Endothelial cell of umbilical vein (primary cell): Measurements from ENCODE around the gene REEP3. TPM values are rescaled to one million over a fixed set of nuclear protein-coding genes. Genes with fewer than 3 reads are reported as not detected.

Experiments used
- BruUV-seq: library from RNA; stranded (reverse); fragments of 400-500 nt; replicated peaks from 2 replicates; lab custom pipeline; 2021; lab: Mats Ljungman, UMichigan
- CTCF ChIA-PET: fragments of 300-600, 350-600 bp; sonication (Branson Sonifier 250); formaldehyde crosslinking; loops from one replicate; lab custom pipeline; 2021; ENCODE audit warnings: antibody characterized with exemption, inconsistent platforms; lab: Charles Lee
- POLR2A ChIA-PET: fragments of 300-600, 350-600 bp; sonication (Branson Sonifier 250); formaldehyde crosslinking; loops from one replicate; lab custom pipeline; 2021; ENCODE audit warnings: antibody characterized with exemption, inconsistent platforms; lab: Charles Lee
- DNase-seq: peaks from one replicate; pipeline ENCODE4 v3.0.0-alpha.2; 2011; ENCODE audit warnings: low read depth, low spot score
- FAIRE-seq: peaks from 2 replicates; lab custom pipeline; 2011; peaks lifted over from hg19 to GRCh38; lab: Jason Lieb, UNC
- H2AFZ ChIP-seq: 2 replicates; pipeline ENCODE4 v1.6.0; 2012; ENCODE audit warnings: low read depth, low read length, control low read depth, inconsistent platforms
- H3K27ac ChIP-seq: 2 replicates; pipeline ENCODE4 v1.5.1; 2011; ENCODE audit warnings: low read depth, mild to moderate bottlenecking, control low read depth, low read length, moderate library complexity; ENCODE audit not compliant: insufficient read depth
- H3K27me3 ChIP-seq, 2 experiments: 2 replicates each; pipeline versions ENCODE4 v1.6.0 to v1.6.1; 2011; ENCODE audit warnings: low read length in 2 of 2, mixed read lengths in 1 of 2; ENCODE audit not compliant: control insufficient read depth in 2 of 2, insufficient read depth in 2 of 2
- H3K36me3 ChIP-seq, 2 experiments: 2 replicates in 1 of 2; 3 replicates in 1 of 2; pipeline ENCODE4 v1.5.1; 2011; ENCODE audit warnings: low read length in 2 of 2, mild to moderate bottlenecking in 1 of 2, moderate library complexity in 1 of 2; ENCODE audit not compliant: control insufficient read depth in 2 of 2, insufficient read depth in 2 of 2; ENCODE audit errors: extremely low read depth in 1 of 2
- H3K4me1 ChIP-seq: 3 replicates; pipeline ENCODE4 v1.5.1; 2011; ENCODE audit warnings: mild to moderate bottlenecking, low read length; ENCODE audit not compliant: control insufficient read depth, insufficient read depth; ENCODE audit errors: extremely low read depth
- H3K4me2 ChIP-seq: 2 replicates; pipeline ENCODE4 v1.6.1; 2011; ENCODE audit warnings: low read length, control low read depth, mixed read lengths; ENCODE audit not compliant: insufficient read depth
- H3K4me3 ChIP-seq, 3 experiments: fragments of 200-600 bp in 1 of 3; sonication (generic), shearing (Covaris generic) in 1 of 3; replicated peaks in 1 of 3; 2 replicates each; pipeline ENCODE4 v1.5.1; 2011 to 2016; ENCODE audit warnings: control low read depth in 3 of 3, low read length in 3 of 3, mild to moderate bottlenecking in 2 of 3, inconsistent platforms in 1 of 3, low read depth in 1 of 3, moderate library complexity in 1 of 3; ENCODE audit not compliant: insufficient read depth in 1 of 3
- H3K79me2 ChIP-seq: 2 replicates; pipeline ENCODE4 v1.6.0; 2012; ENCODE audit warnings: low read length, inconsistent platforms; ENCODE audit not compliant: control insufficient read depth, insufficient read depth
- H3K9ac ChIP-seq: replicated peaks from 2 replicates; pipeline ENCODE3; 2011; ENCODE audit warnings: low read length, control low read depth; ENCODE audit not compliant: insufficient read depth; ENCODE audit errors: extremely low read depth
- H3K9me1 ChIP-seq: replicated peaks from 3 replicates; pipeline ENCODE4 v1.6.0; 2011; ENCODE audit warnings: mild to moderate bottlenecking, low read length; ENCODE audit not compliant: control insufficient read depth, insufficient read depth; ENCODE audit errors: extremely low read depth
- H3K9me3 ChIP-seq: replicated peaks from 2 replicates; pipeline ENCODE4 v1.5.1; 2012; ENCODE audit warnings: low read length, inconsistent platforms; ENCODE audit not compliant: control insufficient read depth, insufficient read depth
- H4K20me1 ChIP-seq: replicated peaks from 2 replicates; pipeline ENCODE3; 2011; ENCODE audit warnings: mild to moderate bottlenecking, low read length; ENCODE audit not compliant: control insufficient read depth, insufficient read depth; ENCODE audit errors: extremely low read depth
- CTCF ChIP-seq, 2 donors: IDR thresholded peaks; 1 replicate in 1 of 2; 2 replicates in 1 of 2; pipeline ENCODE4 v1.5.1; 2011; ENCODE audit warnings: low read length in 2 of 2, mild to moderate bottlenecking in 2 of 2, moderate library complexity in 2 of 2, control low read depth in 1 of 2, inconsistent platforms in 1 of 2, low read depth in 1 of 2; ENCODE audit not compliant: insufficient read depth in 1 of 2; ENCODE audit errors: extremely low read depth in 1 of 2
- EZH2 ChIP-seq: IDR thresholded peaks from 2 replicates; pipeline ENCODE4 v1.6.1; 2012; ENCODE audit warnings: borderline replicate concordance, low read depth, mild to moderate bottlenecking, moderate library complexity, low read length, inconsistent platforms; ENCODE audit not compliant: severe bottlenecking
- FOS ChIP-seq: IDR thresholded peaks from 2 replicates; pipeline ENCODE4 v1.6.1; 2011; ENCODE audit warnings: mild to moderate bottlenecking, low read length, moderate library complexity, borderline replicate concordance; ENCODE audit not compliant: insufficient read depth
- GATA2 ChIP-seq: IDR thresholded peaks from 2 replicates; pipeline ENCODE4 v1.7.0; 2011; ENCODE audit warnings: low read depth, mild to moderate bottlenecking, moderate library complexity, mixed read lengths, low read length; ENCODE audit not compliant: insufficient read length, insufficient read depth
- JUN ChIP-seq: IDR thresholded peaks from 2 replicates; pipeline ENCODE4 v1.6.1; 2011; ENCODE audit warnings: borderline replicate concordance, low read depth; ENCODE audit not compliant: insufficient read length, insufficient read depth
- MAX ChIP-seq: IDR thresholded peaks from 2 replicates; pipeline ENCODE4 v1.6.1; 2011; ENCODE audit not compliant: insufficient read depth, insufficient read length
- MYC ChIP-seq: IDR thresholded peaks from one replicate; pipeline ENCODE4 v1.6.1; 2011; ENCODE audit warnings: mild to moderate bottlenecking, low read depth, low read length
- POLR2A ChIP-seq: IDR thresholded peaks from 2 replicates; pipeline ENCODE4 v1.6.1; 2012; ENCODE audit warnings: low read depth, mild to moderate bottlenecking, control low read depth, low read length
- POLR2AphosphoS5 ChIP-seq: IDR thresholded peaks from 2 replicates; pipeline ENCODE4 v1.6.1; 2012; ENCODE audit warnings: low read depth, mild to moderate bottlenecking, control low read depth, low read length, moderate library complexity; ENCODE audit not compliant: insufficient read depth
- dilution Hi-C: fragments of 300-500 bp; cut with MboI; formaldehyde crosslinking; loops from one replicate; pipeline ENCODE4 v1.15.0; 2019; ENCODE audit warnings: low sequenced_read_pairs; ENCODE audit not compliant: extremely low pct_ligation_motif_present
- intact Hi-C: fragments of 100-400 bp; cut with micrococcal nuclease; formaldehyde crosslinking; loops from one replicate; pipeline ENCODE4 v1.10.0; 2022
- polyA plus RNA-seq, 4 experiments: library from polyadenylated mRNA; depleted of rRNA in 3 of 4; stranded (reverse) in 3 of 4; unstranded in 1 of 4; fragments of >200 nt; gene quantifications; 2 replicates each; pipeline versions ENCODE4 v1.2.1 to v1.2.3, GENCODE V29; 2011 to 2012; ENCODE audit warnings: missing spikeins in 1 of 4
- total RNA-seq: library from RNA; stranded (reverse); gene quantifications from 2 replicates; pipeline ENCODE4 v1.2.3, GENCODE V29; 2021

The REEP3 gene
- total and polyA plus RNA-seq, 2 donors (not counting 3 experiments of a cell fraction or from before 2014, with no cell fraction given) = 12.3 to 48.3 TPM

DNA sequence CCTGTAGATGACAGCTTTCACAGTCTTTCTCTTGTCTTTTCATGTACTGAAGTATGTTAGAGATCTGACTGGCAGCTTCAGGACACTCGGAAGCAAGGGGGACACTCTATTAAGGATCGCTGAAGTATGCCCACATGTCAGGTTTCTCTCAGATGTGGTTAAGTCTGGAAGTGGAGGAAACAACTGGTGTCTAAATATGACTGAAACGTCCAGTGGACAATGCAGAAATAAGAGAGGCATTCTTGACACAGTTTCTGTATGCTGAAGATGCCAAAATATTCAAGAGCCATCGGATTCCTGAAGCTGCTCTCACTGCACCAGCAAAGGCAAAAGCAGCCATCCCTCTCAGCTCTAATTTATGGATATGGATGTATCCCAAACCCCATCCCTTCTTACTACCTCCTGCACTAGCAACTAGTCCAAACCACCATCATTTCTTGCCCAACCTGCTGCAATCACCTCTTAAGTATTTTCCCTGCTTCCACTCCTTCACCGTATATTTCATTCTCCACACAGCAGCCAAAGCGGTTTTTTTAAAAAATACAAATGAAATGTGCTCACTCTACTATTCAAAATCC is 113.4 kb downstream of the REEP3 start:
- no peaks in the 10 kb centered on the region for H3K36me3 ChIP-seq
- intact Hi-C loops = no loop called here
- POLR2A ChIA-PET = interaction anchor here (0.5 kb wide), 1 partner anchor 28 kb away, joined by 5 read pairs; no protein-coding TSS in a partner anchor
- H3K27ac ChIP-seq = no peak overlapping the region
- FAIRE-seq = no peak
- H3K9me3 ChIP-seq = no peaks in the 10 kb centered on the region
- DNase-seq = no peak
- no TSS peak for BruUV-seq
- dilution Hi-C loops = loop anchor here (5.0 kb wide), 1 partner anchor 78 kb away; no protein-coding TSS in a partner anchor
- H3K9ac ChIP-seq = no peak overlapping the region
- H4K20me1 ChIP-seq = no peaks in the 10 kb centered on the region
- H2AFZ ChIP-seq = no peak overlapping the region
- H3K4me2 ChIP-seq = no peak overlapping the region
- no peaks in the 10 kb centered on the region for H3K27me3 ChIP-seq
- TF ChIP-seq MAX (no peak), POLR2A (no peak), FOS (no peak), POLR2AphosphoS5 (no peak), JUN (no peak), EZH2 (no peak), GATA2 (no peak), MYC (no peak), CTCF (IDR thresholded peaks at IDR 0.05; ENCODE audit: extremely low read depth in 1 of 2, insufficient read depth in 1 of 2, low read depth in 1 of 2, low read length in 2 of 2) (no peak)
- no peak overlapping the region for H3K4me3 ChIP-seq
- H3K9me1 ChIP-seq = no peaks in the 10 kb centered on the region
- peaks cover 10% of the 10 kb centered on the region for H3K4me1 ChIP-seq
- H3K79me2 ChIP-seq = no peaks in the 10 kb centered on the region
- CTCF ChIA-PET = interaction anchor here (0.7 to 9.1 kb wide), 8 partner anchors 10 to 468 kb away, joined by 3 to 266 read pairs (median 9); no protein-coding TSS in a partner anchor
